Stromal cell of bone marrow (primary cell): ENCODE data around the gene USP6NL.

ENCODE experiments used
- DNase-seq: peaks from one replicate; pipeline ENCODE4 v3.0.0-alpha.2; 2012; ENCODE audit warnings: low read depth

Gene USP6NL

DNA sequence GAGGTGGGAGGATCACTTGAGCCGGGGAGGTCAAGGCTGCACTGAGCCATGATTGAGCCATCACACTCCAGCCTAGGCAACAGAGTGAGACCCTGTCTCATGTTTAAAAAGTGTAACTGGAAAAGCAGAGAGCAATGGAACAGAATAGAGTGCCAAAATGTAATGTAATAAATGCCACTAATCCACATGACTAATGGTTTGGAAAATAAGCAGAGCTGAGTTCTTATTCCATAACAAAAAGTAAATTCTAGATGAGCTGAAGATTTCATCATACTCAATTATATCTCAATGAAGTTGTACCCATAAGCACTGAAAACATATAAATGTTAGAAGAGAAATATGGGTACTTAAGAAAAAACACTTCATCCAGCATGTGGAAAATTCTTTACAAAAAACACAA, 132.6 kb downstream of the USP6NL start:
- DNase-seq, result peak; percentile 13

DNA sequence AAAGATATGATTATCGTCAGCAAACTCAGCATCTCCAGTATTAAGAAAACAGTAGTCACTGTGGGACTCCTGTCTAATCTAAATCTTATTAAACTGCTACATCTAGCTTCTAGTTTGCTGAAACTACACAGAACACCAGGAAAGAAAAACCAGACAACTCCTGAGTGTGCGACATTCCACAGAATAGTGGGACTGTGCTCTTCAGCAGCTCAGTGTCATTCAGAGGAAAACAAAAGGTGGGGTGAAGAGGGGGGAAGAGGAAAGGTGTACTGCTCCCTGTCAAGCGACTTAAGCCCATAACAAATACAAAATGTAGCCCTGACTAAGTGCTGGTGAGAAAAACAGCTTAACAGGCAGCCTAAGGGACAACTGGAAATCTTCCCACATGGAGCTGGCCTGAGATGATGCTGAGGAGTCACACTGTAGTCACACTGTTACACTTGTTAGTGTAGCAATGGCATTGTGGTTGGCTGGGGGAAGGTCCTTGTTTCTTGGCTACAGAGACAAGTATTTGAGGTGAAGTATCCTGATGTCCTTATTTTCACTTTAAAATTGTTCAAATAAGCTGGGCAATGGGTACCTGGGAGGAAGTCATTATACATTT, 135.5 kb downstream of the USP6NL start:
- peak; percentile 3 for DNase-seq

DNA sequence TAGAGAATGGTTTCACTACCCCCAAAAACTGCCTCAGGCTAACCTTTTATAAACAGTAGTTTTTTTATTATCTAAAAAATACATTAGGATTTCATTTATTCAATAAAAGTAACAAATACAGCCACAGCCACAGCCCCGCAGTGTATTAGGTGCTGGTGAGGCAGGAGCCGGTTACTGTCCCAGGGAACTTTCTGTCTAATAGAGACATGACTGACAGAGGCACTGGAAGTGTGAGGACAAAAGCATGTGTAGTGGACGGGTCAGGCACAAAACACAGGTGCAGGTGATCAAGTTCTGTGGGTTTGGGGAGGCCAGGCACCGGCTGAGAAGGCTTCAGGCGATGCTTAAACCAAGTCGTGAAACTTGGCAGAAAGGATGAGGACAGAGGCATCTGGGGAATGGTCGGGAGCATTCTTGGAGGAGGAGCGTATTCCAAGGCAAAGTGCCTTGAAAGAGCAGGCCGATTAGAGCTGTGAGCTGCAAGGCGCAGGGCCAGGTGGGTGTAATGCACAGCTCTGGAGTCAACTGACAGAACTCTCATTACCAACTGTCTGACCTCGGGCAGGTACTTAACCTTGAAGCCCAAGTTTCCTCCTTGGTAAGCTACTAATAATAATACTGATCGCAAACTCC, 138.2 kb downstream of the USP6NL start:
- DNase-seq, result no peak

DNA sequence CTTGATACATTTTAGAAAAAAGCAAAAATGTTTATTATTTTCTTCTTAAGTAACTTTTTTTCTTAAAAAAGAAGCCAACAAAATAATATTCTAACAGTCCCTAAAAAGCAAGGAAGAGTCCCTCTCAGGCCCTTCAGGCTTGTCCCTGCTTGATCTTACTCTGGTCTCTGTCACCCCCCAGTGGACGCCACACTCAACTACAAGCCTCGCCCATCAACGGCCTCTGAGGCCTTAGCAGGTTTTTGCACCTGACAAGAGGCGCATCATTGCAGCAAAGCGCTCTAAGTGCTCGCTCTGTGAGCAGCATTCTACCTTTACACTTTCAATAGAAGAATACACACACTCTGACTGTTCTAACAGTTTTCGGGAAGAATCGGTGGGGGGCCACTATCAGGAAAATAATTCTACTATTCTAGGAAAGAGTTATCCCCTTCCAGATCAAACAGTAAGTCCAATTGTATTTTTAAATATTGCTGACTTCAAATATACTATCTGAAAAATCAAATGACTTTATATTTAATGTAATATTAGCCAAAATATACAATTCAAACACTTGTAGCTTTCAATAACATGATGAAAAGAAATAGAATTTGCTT, 139.2 kb downstream of the USP6NL start:
- peak; percentile 17 for DNase-seq

DNA sequence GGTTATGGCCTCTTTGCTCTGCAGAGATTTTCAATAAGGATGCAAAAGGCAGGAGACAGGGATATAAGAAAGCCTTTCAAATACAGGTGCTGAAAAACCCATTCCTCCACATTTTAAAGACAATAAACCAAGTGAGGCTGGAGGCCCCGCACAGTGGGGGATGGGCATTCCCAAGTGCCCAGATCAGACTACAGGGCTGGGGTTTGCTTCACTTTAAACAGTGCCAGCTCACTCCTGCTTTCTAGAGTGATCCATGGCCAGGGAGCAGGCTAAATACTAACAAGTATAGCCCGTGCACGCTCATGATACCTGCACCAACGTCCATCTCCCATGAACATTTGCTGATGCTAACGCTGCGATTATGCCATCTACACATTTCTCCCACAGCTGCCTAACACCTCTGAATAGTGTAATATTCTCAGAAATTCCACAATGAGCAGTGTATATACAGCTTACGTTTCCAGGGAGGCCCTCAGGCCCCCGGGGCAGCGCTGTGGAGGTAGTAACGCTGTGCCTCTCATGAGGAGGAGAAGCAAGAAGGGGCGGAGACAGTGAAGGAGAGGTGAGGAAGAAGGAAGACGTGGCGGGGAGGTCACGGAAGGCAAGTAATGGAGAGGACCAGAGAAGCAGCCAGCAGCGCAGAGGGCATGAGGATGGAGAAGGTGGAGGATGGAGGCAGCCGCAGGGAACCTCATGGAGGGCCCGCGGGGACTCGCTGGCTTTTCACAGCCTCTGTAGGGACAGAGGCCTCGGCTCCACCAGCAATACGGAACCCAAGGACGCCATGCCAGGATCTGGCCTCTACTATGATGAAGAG, 141.7 kb downstream of the USP6NL start:
- DNase-seq, result no peak

DNA sequence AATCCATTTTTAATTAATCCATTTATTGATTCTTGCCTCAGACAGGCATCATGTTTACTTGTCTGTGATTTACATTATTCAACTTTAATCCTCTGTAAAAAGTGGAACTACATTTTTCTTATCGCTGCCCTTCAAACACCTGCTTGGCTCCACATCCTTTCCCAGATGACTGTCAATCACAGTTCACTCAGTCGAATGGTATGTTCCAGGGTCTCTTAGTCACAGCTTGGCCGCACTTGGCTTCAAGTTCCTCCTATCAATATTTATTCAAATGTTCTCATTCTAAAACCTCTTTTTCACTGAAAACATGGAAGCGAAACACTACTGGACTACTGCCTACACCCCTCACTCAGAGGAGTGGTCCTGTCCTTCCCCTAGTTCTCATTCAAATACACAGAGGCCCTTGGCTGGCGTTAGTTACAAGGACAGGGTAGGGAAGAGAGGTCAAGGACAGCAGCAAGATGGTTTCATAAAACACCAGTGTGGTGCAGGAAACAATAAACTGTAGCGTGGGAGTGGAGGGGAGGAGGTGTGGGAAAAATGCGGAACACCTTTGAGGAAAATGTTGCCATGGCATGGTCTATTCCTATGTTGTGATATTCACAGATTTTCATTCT, 143.2 kb downstream of the USP6NL start:
- DNase-seq, result no peak

DNA sequence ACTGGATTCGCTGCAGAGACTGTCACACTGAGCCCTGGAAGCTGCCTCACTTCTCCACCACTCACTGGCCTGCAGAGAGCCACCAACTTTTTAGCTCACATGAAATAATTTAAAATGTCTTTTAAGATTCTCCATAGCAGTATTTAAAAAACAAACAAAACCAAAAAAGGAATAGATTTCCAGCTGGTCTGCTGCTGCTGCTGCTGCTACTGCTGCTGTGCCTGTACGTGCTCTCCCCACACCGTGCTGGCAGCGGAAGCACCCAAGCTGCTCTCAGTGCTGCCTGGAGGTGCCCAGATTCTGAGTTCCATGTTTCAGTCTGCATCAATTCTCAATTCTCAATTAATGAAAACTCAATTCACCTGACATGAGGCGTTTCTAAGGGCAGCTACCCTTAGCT, 146.0 kb downstream of the USP6NL start:
- no peak for DNase-seq

DNA sequence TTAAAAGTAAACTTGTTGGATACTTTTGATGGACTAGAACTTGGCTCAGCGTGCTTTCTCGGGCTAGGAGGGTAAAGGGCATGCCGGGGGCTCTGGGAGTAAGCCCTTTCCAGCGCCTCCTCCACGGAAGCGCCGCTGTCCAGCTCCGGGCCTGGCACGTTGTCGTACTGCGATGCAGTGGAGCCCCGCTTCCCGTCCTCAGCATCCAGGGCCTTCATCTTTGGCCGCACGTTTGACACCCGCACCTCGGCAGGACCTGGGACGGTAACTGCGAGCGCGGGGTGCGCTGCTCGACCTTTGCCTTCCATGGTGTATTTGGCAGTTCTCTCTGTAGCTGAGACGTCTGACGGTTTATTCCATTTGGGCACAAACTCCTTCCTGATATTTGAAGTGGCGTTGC, 148.3 kb downstream of the USP6NL start:
- no peak for DNase-seq

DNA sequence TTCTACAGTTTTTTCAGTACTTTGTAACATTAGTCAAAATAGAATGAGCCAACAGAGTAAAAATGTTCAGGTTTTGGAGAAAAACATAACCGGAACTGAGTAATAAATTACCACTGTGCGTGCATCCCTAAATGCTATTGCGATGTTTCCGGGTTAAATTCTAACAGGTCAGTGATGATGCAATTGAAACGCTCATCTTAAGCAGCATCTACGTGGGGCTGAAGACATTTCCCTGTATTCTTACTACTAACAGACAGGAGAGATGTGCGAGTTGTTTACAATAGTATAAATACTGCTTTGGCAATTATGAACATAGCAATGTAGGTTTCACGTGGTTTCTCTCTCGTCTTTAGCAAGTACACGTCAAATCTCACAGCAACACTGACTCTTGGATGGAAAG, 149.4 kb downstream of the USP6NL start:
- DNase-seq, result no peak

DNA sequence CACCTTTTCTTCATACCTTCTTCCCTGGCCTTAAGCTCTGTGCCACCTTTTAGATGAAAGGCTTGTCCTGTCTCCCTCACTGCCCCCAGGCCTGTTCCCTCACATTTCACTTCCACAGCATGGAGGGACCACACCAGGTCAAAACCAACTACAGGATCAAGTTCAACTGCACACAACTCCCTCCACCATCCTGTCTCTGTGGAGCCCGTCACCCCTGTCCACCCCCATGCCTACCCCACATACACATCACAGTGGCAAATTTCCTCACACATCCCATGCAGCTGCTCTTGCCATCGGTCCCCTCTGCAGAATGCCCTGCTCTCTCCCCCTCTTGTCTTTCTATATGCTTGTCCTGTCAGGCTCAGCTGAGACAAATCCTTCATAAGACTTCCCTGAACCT, 154.1 kb downstream of the USP6NL start:
- no peak for DNase-seq

DNA sequence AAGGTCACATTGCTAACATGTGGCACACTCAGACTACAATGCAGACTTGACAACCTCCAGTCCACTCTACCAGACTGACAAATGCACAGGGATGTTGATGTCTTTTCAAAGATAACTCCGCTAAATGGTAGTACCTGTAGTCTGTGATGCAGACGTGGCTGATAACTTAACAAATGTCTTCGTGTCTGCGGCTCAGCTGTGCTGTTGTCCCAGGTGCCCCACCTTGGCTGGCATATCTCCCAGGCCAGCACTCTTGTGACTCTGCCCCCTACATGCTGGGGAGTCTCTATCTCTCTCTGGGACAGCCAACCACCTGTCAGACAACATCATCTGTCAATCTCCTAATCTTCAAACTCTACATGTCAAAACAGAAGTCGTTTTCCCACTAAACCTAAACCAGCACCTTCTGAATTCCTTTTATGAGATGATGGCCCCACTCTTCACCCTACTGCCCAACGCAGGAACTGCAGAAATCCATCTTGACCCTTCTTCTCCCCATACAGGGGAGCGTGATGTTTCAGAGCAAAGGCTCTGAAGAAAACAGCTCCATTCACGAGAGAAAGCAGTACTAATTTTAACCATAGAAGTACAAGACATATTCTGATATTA, 156.4 kb downstream of the USP6NL start:
- no peak for DNase-seq

DNA sequence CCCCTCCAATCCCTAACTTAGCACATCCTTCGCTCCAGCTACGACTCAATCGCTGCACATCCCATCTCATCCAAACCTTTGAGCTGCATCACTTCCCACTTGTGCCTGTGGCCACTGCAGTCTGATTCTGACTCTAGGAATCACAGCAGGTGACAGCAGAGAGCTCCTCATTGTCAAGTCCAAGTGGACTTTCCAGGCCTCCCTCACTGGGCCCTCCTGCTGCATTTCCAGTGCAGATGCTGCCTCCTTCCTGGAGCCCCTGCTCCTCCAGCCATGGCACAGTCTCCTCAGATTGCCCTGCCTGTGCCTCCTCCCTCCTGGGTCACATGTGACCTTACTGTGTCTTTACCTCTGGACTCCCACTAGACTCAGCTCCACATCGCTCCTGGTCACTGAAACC, 157.3 kb downstream of the USP6NL start:
- no peak for DNase-seq

DNA sequence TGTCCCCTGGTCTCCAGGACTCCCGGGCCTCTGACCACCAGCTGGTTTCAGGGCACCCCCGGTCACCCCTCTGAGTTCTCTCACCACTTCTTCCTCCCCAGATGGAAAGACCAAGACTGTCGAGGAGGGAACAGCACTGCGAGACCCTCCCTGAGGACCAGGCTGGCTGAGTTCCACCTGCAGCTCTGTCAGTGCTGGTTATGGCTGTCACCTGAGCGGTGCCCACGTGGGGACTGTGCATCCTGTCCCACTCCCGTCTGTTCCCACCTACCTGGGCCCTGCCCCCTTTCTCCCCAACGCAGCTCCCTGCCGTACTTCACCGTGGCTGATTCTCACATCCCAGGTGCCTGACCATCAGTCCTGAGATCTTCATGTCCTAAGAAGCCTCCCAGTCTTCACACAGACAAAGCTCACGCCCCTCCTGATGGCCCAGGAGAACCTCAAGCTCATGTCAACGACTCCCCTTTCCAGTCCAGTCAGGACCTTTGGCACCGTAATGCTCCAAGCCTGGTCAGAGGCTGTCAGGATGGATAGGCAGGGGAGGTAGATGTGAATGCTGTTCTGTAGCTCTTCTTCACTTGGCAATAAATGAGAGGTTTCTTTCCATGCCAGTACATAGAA, 159.7 kb downstream of the USP6NL start:
- no peak for DNase-seq

DNA sequence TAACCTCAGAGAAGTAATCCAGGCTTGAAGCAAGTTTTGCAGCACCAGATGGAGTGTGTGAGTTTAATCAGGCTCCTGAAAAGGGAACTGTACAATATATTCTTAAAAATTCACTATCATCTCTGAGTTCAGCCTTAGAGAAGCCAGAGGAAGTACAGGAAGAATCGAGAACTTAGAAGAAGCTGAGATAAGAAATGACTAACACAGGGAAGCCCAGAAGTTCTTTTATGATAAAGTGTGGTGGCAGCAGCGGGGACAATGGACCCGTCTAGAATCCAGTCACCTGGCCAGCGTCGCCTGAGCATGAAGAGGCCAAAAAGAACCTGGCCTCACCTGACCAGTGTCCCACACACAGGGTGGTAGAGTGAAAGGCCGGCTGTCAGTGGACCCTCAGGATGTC, 161.0 kb downstream of the USP6NL start:
- no peak for DNase-seq

DNA sequence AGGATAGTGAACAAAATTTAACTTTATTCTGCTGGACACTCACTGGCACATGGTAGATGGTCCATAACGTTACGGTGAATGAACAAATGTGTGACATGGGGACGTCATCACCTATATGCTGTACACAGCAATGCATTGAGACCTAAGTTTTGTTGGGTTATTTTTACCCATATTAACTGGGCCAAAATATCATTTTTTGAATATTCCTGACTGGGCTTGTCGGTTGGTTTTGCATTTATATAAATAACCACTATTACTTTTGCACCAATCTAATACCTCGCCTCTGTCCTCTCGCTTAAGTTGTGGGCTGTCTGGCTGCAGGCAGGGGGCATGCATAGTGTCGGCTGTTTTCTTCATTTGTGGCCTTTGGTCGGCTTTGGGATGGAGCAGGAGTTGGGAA, 161.7 kb downstream of the USP6NL start:
- DNase-seq, result no peak

DNA sequence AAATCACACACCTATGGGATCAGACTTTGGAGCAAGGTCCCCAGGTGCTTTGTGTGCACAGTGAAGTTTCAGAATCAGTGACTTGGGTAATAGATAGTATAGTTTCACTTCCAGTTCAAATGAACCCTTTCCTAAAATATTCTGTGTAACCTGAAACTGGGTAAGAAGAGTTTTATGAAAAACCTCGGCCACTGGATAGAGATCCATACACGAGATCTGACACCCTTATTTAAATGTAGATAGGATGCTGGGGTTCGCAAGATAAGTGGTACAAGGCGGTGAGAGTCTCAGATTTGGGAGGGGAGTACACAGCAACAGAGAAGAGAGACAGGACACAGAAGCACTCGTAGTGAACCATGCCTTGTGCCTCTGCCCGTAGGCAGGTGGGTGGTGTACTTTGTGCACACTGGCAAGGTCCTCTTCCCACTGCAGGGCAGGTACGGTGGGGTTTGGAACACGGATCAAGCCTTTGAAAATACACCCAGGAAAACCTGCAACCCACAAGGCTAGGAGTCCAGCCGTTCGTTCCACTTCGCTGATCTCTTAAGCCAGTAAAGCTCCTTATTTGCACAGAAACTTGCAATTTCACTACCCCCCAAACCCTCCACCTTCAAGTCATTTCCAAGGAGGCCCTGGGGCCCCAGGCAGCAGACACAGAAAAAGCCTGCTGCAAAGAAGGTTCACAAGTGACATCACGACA, 162.8 kb downstream of the USP6NL start:
- no peak for DNase-seq

DNA sequence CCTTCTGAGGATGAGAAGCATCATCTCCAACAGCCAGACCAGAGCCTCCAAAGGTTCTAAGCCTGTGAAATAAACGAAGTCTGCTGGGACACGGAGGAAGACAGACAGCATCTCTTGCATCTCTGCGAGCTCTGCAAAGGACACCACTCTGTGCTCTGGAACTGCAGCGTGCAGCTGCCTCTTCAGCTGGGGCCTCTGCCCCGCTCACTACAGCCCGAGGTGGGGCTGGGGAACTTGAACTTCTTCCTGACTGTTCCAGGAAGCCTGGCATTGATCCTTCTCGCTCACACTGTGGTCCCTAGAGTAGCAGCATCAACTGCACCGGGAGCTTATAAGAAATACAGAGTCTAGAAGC, 163.3 kb downstream of the USP6NL start:
- no peak for DNase-seq

DNA sequence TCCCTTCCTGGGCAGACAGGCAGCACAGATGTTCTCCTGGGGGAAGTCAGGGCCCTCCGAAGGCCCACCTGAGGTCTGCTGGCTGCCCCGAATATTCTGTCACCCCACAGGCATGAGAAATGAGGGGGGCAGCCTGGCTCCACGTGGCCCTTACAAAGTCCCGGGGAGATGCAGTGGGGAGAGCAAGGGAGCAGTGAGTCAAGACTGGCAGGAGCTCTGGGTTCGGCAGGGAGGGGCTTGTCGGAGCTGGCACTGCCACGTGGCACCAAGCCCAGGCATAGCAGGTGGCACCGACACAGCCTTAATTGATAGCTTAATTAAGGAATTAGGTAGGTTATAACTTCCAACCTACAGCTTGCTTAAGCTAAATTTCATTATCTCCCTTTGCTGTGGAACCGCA, 163.9 kb downstream of the USP6NL start:
- no peak for DNase-seq

DNA sequence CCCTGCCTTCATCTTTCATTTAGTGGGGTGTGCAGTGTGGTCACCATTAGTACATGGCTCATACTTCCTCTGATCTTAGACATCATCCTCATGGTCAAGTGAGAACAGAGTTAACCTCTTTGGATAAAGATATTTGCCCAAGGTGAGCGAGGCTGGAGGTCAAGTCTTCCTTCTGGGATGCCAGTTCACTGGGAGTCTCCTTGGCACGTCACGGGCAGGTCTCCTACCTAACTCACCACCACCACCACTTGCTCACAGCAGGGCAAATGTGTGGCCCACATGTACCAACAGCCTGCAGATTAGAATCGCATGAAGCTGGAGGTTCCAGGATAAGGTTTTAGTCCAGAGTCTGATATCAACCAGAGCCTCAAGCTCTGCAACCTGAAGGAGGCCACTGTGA, 164.6 kb downstream of the USP6NL start:
- no peak for DNase-seq

DNA sequence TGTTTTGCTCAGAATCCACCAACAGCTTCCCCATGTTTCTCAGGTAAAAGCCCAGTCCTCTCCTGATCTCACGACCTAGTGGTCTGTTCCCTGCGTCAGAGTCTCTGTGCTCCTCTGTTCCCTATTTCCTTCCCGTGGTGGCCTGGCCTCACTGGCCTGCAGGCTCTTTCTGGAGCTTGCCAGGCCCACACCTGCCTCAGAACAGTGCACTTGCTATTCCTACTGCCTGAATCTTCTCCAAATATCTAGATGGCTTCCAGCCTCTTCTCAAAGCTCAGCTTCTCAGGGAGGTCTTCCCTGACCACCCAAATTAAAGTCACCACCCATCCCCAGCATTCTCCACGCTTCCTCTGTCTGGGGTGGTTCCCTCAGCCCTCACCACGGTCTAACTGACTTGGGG, 165.3 kb downstream of the USP6NL start:
- DNase-seq, result no peak

DNA sequence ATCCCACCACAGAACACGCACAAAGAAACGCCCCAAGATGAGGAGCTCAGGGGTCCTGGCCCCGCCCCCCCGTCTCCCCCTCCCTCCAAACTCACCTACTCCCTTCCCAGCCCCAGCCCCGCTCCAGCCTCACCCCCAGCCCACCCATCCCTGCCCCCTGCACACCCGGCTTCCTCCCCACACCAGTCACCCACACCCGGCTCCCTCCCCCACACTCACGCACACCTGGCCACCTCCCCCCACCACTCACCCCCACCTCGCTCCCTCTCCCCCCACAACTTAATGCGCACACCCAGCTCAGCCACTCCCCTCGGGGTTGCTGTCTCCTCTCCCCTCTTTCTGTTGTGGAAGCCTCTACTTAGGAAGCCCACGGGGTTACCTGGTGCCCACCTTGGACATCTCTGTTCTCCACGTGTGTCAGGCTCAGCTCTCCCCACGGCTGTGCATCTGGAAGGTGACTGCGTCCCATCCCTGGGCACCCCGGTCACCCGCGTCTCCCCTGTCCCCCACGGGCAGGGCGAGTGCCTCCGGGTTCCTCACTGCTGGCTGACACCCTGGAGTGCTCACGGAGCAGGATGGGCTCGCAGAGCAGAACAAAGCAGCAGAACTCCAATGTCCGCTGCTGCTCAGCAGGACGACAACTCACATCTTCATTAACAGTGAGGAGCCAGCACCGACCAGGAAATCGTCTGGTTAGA, 166.8 kb downstream of the USP6NL start:
- DNase-seq, result no peak
